ENCODE data around the gene TUBGCP3. TPM values are rescaled to one million over a fixed set of nuclear protein-coding genes. Genes with fewer than 3 reads are reported as not detected.

The TUBGCP3 gene
- total RNA-seq, 1 experiment from 2014 or later: 51.1 TPM

DNA sequence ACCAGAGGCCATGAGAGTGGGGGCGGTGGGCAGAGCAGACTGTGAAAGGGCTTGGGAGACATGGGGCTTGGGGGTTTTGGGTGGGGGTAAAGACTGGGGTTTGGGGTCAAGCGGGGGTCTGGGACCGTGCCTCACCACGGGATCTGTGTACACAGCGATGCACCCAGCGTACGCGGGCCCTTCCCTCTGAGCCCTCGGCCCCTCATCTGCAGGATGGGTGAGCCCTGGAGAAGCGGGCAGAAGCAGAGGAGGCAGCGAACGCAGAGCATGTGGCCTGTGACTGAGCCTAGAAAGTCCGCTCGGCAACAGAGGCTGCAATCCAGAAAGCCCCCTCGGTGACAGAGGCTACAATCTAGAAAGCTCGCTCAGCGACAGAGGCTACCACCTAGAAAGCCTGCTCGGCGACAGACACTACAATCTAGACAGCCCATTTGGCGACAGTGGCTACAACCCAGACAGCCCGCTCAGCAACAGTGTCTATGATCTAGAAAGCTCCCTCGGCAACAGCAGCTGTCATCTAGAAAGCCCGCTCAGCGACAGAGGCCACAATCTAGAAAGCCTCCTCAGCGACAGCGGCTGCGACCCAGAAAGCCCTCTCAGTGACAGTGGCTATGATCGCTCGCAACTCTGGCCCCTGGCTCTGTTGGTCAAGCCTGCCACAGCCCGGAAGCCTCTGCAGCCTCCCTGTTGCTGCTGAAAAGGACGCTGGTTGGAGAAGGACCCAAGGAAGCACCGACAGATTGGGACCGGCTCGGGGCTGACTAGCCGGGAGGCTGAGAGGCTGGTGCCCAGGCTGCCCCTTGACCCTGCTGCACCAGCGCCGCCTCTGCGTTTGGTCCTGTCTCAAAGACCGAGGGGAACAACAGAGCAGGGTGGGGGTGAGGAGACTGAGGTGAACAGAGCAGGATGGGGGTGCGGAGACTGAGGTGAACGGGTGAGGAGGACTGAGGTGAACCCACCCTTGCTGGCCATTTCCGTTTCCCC lies 143.2 kb downstream of the TUBGCP3 start:
- DNase-seq: peak in 1 of 2 experiments; percentile 42
- no peak for TF ChIP-seq CTCF (IDR thresholded peaks at IDR 0.05; ENCODE audit: insufficient read depth in 1 of 2, low read depth in 1 of 2, low read length in 1 of 2, severe bottlenecking in 1 of 2, unreplicated experiment in 1 of 2)
- Mint-ChIP-seq H3K4me1 (ENCODE audit: low read depth, unreplicated experiment) (peaks cover 17% of the 10 kb centered on the region), H3K4me3 (ENCODE audit: unreplicated experiment) (no peak overlapping the region), H3K27me3 (ENCODE audit: insufficient read depth, unreplicated experiment) (peaks cover 11% of the 10 kb centered on the region), H3K27ac (ENCODE audit: unreplicated experiment) (no peak overlapping the region), H3K36me3 (ENCODE audit: insufficient read depth, unreplicated experiment) (no peaks in the 10 kb centered on the region), H3K9me3 (ENCODE audit: unreplicated experiment) (no peaks in the 10 kb centered on the region)
- POLR2A ChIA-PET: interaction anchor here (0.7 kb wide), 1 partner anchor 144 kb away, joined by 3 read pairs; no protein-coding TSS in a partner anchor
- H3K4me3 ChIP-seq (ENCODE audit: low read depth, low read length): no peak overlapping the region
- H3K4me1 ChIP-seq: peaks cover 19% of the 10 kb centered on the region
- CTCF ChIA-PET: interaction anchor here (0.7 to 1.2 kb wide), 5 partner anchors 13 to 970 kb away, joined by 3 to 4 read pairs (median 3); no protein-coding TSS in a partner anchor
- no TSS peak for BruUV-seq (replicated peaks)
- H3K36me3 ChIP-seq (ENCODE audit: control insufficient read depth, insufficient read depth, low read length): no peaks in the 10 kb centered on the region
- H3K27me3 ChIP-seq (replicated peaks; ENCODE audit: control insufficient read depth, insufficient read depth, low read length): no peaks in the 10 kb centered on the region; the same call in none of the 2 replicates
- H3K9me3 ChIP-seq: no peaks in the 10 kb centered on the region
- intact Hi-C loops (cut with micrococcal nuclease; ENCODE audit: unreplicated experiment): loop anchor here (1.0 to 5.0 kb wide), 4 partner anchors 66 to 970 kb away; no protein-coding TSS in a partner anchor

DNA sequence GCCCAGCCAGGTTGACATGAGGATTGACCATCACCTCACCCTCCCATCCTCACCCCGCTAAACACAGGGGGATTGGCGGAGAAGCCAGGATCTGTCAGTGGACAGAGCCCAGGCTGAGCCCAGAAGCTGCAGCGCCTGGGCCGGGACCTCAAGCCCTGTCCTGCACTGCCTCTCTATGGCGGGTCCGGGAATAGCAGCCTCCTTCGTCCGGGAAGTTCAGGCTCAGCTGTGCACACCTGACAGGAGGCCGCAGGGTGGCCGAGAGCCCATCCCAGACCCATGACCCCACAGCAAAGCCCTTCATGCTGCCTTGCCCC lies 144.0 kb downstream of the TUBGCP3 start:
- ChIA-PET CTCF (interaction anchor here (0.6 to 1.3 kb wide), 7 partner anchors 14 to 970 kb away, joined by 3 to 4 read pairs (median 3); no protein-coding TSS in a partner anchor), POLR2A (interaction anchor here (0.7 kb wide), 1 partner anchor 145 kb away, joined by 3 read pairs; no protein-coding TSS in a partner anchor)
- intact Hi-C loops (cut with micrococcal nuclease; ENCODE audit: unreplicated experiment): loop anchor here (1.0 to 5.0 kb wide), 4 partner anchors 67 to 970 kb away; no protein-coding TSS in a partner anchor
- Histone ChIP-seq H3K4me3 (ENCODE audit: low read depth, low read length) (no peak overlapping the region), H3K27me3 (replicated peaks; ENCODE audit: control insufficient read depth, insufficient read depth, low read length) (no peaks in the 10 kb centered on the region; the same call in none of the 2 replicates), H3K36me3 (ENCODE audit: control insufficient read depth, insufficient read depth, low read length) (no peaks in the 10 kb centered on the region), H3K4me1 (peaks cover 14% of the 10 kb centered on the region), H3K9me3 (no peaks in the 10 kb centered on the region)
- peak; percentile 79 to 89 for DNase-seq
- H3K27ac Mint-ChIP-seq (ENCODE audit: unreplicated experiment): no peak overlapping the region
- peaks cover 2% of the 10 kb centered on the region for H3K9me3 Mint-ChIP-seq (ENCODE audit: unreplicated experiment)
- H3K27me3 Mint-ChIP-seq (ENCODE audit: insufficient read depth, unreplicated experiment): peaks cover 12% of the 10 kb centered on the region
- H3K4me1 Mint-ChIP-seq (ENCODE audit: low read depth, unreplicated experiment): peaks cover 9% of the 10 kb centered on the region
- peak; percentile 93 to 96 for TF ChIP-seq CTCF (IDR thresholded peaks at IDR 0.05; ENCODE audit: insufficient read depth in 1 of 2, low read depth in 1 of 2, low read length in 1 of 2, severe bottlenecking in 1 of 2, unreplicated experiment in 1 of 2)
- no peak overlapping the region for H3K4me3 Mint-ChIP-seq (ENCODE audit: unreplicated experiment)
- BruUV-seq (replicated peaks): no TSS peak
- H3K36me3 Mint-ChIP-seq (ENCODE audit: insufficient read depth, unreplicated experiment): no peaks in the 10 kb centered on the region

DNA sequence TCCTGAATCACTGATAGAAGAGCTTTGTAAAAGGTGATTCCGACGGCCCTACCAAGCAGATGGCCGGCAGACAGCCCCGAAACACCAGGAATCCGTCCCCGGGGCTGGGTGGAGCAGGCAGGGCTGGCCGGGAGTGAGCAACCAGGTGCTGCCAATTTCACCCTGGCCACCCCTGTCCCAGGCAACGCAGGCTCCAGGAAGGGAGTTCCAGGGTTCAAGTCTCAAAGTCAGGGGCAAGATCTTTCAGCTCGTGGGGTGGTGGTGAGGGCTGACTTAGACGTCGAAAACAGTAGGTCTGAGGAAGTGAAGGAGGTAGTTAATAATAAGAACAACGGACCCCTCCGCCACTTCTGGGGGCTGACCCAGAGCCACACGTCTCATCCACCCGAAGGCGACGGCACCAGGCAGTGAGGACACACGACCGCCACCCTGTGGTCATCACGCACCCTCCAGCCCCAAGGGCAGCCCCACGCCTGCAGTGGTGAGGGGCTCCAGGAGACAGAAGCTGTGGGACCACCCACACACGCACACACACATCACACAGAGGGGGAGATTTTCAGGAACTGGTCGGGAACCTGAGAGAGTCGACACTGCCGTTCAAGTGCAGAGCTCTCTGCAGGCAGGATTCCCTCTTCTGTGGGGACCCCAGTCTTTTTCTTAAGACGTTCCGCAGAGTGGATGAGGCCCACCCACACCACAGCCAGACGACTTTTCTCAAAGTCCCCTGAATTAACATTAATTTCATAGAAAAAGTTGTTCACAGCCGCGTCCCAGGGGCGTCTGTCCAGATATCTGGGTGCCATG lies 144.6 kb downstream of the TUBGCP3 start:
- H3K27me3 ChIP-seq (replicated peaks; ENCODE audit: control insufficient read depth, insufficient read depth, low read length): no peaks in the 10 kb centered on the region; the same call in none of the 2 replicates
- peaks cover 3% of the 10 kb centered on the region for H3K9me3 ChIP-seq
- Mint-ChIP-seq H3K27ac (ENCODE audit: unreplicated experiment) (no peak overlapping the region), H3K36me3 (ENCODE audit: insufficient read depth, unreplicated experiment) (no peaks in the 10 kb centered on the region), H3K27me3 (ENCODE audit: insufficient read depth, unreplicated experiment) (peaks cover 12% of the 10 kb centered on the region), H3K9me3 (ENCODE audit: unreplicated experiment) (peaks cover 8% of the 10 kb centered on the region), H3K4me3 (ENCODE audit: unreplicated experiment) (no peak overlapping the region), H3K4me1 (ENCODE audit: low read depth, unreplicated experiment) (peaks cover 4% of the 10 kb centered on the region)
- intact Hi-C loops (cut with micrococcal nuclease; ENCODE audit: unreplicated experiment): loop anchor here (5.0 kb wide), 1 partner anchor 341 kb away; no protein-coding TSS in a partner anchor
- ChIA-PET POLR2A (no interaction called here), CTCF (interaction anchor here (0.6 to 1.3 kb wide), 6 partner anchors 14 to 969 kb away, joined by 3 to 4 read pairs (median 3); no protein-coding TSS in a partner anchor)
- no peaks in the 10 kb centered on the region for H3K36me3 ChIP-seq (ENCODE audit: control insufficient read depth, insufficient read depth, low read length)
- BruUV-seq (replicated peaks): no TSS peak
- peak; percentile 32 to 44 for DNase-seq
- TF ChIP-seq CTCF (IDR thresholded peaks at IDR 0.05; ENCODE audit: insufficient read depth in 1 of 2, low read depth in 1 of 2, low read length in 1 of 2, severe bottlenecking in 1 of 2, unreplicated experiment in 1 of 2): peak in 1 of 2 experiments; percentile 14
- H3K4me3 ChIP-seq (ENCODE audit: low read depth, low read length): no peak overlapping the region
- H3K4me1 ChIP-seq: peaks cover 9% of the 10 kb centered on the region

Data from Caco-2 (cell line).